ENCODE data around the gene TRIM66.

DNA sequence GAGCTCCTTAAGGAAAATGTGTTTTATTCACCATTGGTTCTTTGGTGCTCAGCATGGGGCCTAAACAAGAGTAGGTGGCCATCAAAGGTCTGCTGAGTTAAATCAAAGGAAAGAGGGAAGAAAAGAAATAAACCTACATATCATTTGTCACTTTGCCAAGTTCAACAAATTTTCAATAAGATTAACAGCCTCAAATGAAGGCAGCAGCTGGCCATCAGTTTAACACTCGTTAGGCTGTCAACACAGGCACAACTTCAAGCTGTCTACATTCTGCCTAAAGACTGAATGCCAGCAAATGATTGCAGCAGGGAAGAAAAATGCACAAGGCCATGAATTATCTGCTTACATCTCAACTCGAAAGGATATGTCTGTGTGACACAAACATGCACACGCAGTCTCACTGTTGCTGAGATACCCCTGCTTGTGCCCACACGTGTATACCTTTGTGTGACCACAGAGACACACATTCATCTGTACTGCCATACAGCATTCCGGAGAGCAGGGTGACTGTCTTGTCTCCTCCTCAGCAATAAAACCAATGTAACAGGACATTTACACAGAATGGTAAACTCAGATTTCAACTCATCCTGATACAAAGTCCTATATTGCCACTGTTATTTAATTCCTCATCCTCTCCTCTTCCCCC is 40.1 kb downstream of the TRIM66 start:
- TF ChIP-seq EZH2 (IDR thresholded peaks at IDR 0.05; ENCODE audit: insufficient read depth, poor library complexity, severe bottlenecking) (no peak), EZH2phosphoT487 (IDR thresholded peaks at IDR 0.05; ENCODE audit: insufficient read depth, low read depth) (no peak)
